Endothelial cell of umbilical vein (primary cell): ENCODE measurements around the gene DHRS2. TPM values are rescaled to one million over a fixed set of nuclear protein-coding genes. Genes with fewer than 3 reads are reported as not detected.
"Not testable (repeated sequence)": the region's sequence is repeated elsewhere in the genome, so short reads cannot be mapped to it uniquely, and the experiment has no call there.

Experiments
- BruUV-seq: library from RNA; stranded (reverse); fragments of 400-500 nt; replicated peaks from 2 replicates; lab custom pipeline; 2021; lab: Mats Ljungman, UMichigan
- CTCF ChIA-PET: fragments of 300-600, 350-600 bp; sonication (Branson Sonifier 250); formaldehyde crosslinking; loops from one replicate; lab custom pipeline; 2021; ENCODE audit warnings: antibody characterized with exemption, inconsistent platforms; lab: Charles Lee
- POLR2A ChIA-PET: fragments of 300-600, 350-600 bp; sonication (Branson Sonifier 250); formaldehyde crosslinking; loops from one replicate; lab custom pipeline; 2021; ENCODE audit warnings: antibody characterized with exemption, inconsistent platforms; lab: Charles Lee
- DNase-seq: peaks from one replicate; pipeline ENCODE4 v3.0.0-alpha.2; 2011; ENCODE audit warnings: low read depth, low spot score
- FAIRE-seq: peaks from 2 replicates; lab custom pipeline; 2011; peaks lifted over from hg19 to GRCh38; lab: Jason Lieb, UNC
- H2AFZ ChIP-seq: 2 replicates; pipeline ENCODE4 v1.6.0; 2012; ENCODE audit warnings: low read depth, low read length, control low read depth, inconsistent platforms
- H3K27ac ChIP-seq: 2 replicates; pipeline ENCODE4 v1.5.1; 2011; ENCODE audit warnings: low read depth, mild to moderate bottlenecking, control low read depth, low read length, moderate library complexity; ENCODE audit not compliant: insufficient read depth
- H3K27me3 ChIP-seq, 2 experiments: 2 replicates each; pipeline versions ENCODE4 v1.6.0 to v1.6.1; 2011; ENCODE audit warnings: low read length in 2 of 2, mixed read lengths in 1 of 2; ENCODE audit not compliant: control insufficient read depth in 2 of 2, insufficient read depth in 2 of 2
- H3K36me3 ChIP-seq, 2 experiments: 2 replicates in 1 of 2; 3 replicates in 1 of 2; pipeline ENCODE4 v1.5.1; 2011; ENCODE audit warnings: low read length in 2 of 2, mild to moderate bottlenecking in 1 of 2, moderate library complexity in 1 of 2; ENCODE audit not compliant: control insufficient read depth in 2 of 2, insufficient read depth in 2 of 2; ENCODE audit errors: extremely low read depth in 1 of 2
- H3K4me1 ChIP-seq: 3 replicates; pipeline ENCODE4 v1.5.1; 2011; ENCODE audit warnings: mild to moderate bottlenecking, low read length; ENCODE audit not compliant: control insufficient read depth, insufficient read depth; ENCODE audit errors: extremely low read depth
- H3K4me2 ChIP-seq: 2 replicates; pipeline ENCODE4 v1.6.1; 2011; ENCODE audit warnings: low read length, control low read depth, mixed read lengths; ENCODE audit not compliant: insufficient read depth
- H3K4me3 ChIP-seq, 3 experiments: fragments of 200-600 bp in 1 of 3; sonication (generic), shearing (Covaris generic) in 1 of 3; replicated peaks in 1 of 3; 2 replicates each; pipeline ENCODE4 v1.5.1; 2011 to 2016; ENCODE audit warnings: control low read depth in 3 of 3, low read length in 3 of 3, mild to moderate bottlenecking in 2 of 3, inconsistent platforms in 1 of 3, low read depth in 1 of 3, moderate library complexity in 1 of 3; ENCODE audit not compliant: insufficient read depth in 1 of 3
- H3K79me2 ChIP-seq: 2 replicates; pipeline ENCODE4 v1.6.0; 2012; ENCODE audit warnings: low read length, inconsistent platforms; ENCODE audit not compliant: control insufficient read depth, insufficient read depth
- H3K9ac ChIP-seq: replicated peaks from 2 replicates; pipeline ENCODE3; 2011; ENCODE audit warnings: low read length, control low read depth; ENCODE audit not compliant: insufficient read depth; ENCODE audit errors: extremely low read depth
- H3K9me1 ChIP-seq: replicated peaks from 3 replicates; pipeline ENCODE4 v1.6.0; 2011; ENCODE audit warnings: mild to moderate bottlenecking, low read length; ENCODE audit not compliant: control insufficient read depth, insufficient read depth; ENCODE audit errors: extremely low read depth
- H3K9me3 ChIP-seq: replicated peaks from 2 replicates; pipeline ENCODE4 v1.5.1; 2012; ENCODE audit warnings: low read length, inconsistent platforms; ENCODE audit not compliant: control insufficient read depth, insufficient read depth
- H4K20me1 ChIP-seq: replicated peaks from 2 replicates; pipeline ENCODE3; 2011; ENCODE audit warnings: mild to moderate bottlenecking, low read length; ENCODE audit not compliant: control insufficient read depth, insufficient read depth; ENCODE audit errors: extremely low read depth
- CTCF ChIP-seq, 2 donors: IDR thresholded peaks; 1 replicate in 1 of 2; 2 replicates in 1 of 2; pipeline ENCODE4 v1.5.1; 2011; ENCODE audit warnings: low read length in 2 of 2, mild to moderate bottlenecking in 2 of 2, moderate library complexity in 2 of 2, control low read depth in 1 of 2, inconsistent platforms in 1 of 2, low read depth in 1 of 2; ENCODE audit not compliant: insufficient read depth in 1 of 2; ENCODE audit errors: extremely low read depth in 1 of 2
- EZH2 ChIP-seq: IDR thresholded peaks from 2 replicates; pipeline ENCODE4 v1.6.1; 2012; ENCODE audit warnings: borderline replicate concordance, low read depth, mild to moderate bottlenecking, moderate library complexity, low read length, inconsistent platforms; ENCODE audit not compliant: severe bottlenecking
- FOS ChIP-seq: IDR thresholded peaks from 2 replicates; pipeline ENCODE4 v1.6.1; 2011; ENCODE audit warnings: mild to moderate bottlenecking, low read length, moderate library complexity, borderline replicate concordance; ENCODE audit not compliant: insufficient read depth
- GATA2 ChIP-seq: IDR thresholded peaks from 2 replicates; pipeline ENCODE4 v1.7.0; 2011; ENCODE audit warnings: low read depth, mild to moderate bottlenecking, moderate library complexity, mixed read lengths, low read length; ENCODE audit not compliant: insufficient read length, insufficient read depth
- JUN ChIP-seq: IDR thresholded peaks from 2 replicates; pipeline ENCODE4 v1.6.1; 2011; ENCODE audit warnings: borderline replicate concordance, low read depth; ENCODE audit not compliant: insufficient read length, insufficient read depth
- MAX ChIP-seq: IDR thresholded peaks from 2 replicates; pipeline ENCODE4 v1.6.1; 2011; ENCODE audit not compliant: insufficient read depth, insufficient read length
- MYC ChIP-seq: IDR thresholded peaks from one replicate; pipeline ENCODE4 v1.6.1; 2011; ENCODE audit warnings: mild to moderate bottlenecking, low read depth, low read length
- POLR2A ChIP-seq: IDR thresholded peaks from 2 replicates; pipeline ENCODE4 v1.6.1; 2012; ENCODE audit warnings: low read depth, mild to moderate bottlenecking, control low read depth, low read length
- POLR2AphosphoS5 ChIP-seq: IDR thresholded peaks from 2 replicates; pipeline ENCODE4 v1.6.1; 2012; ENCODE audit warnings: low read depth, mild to moderate bottlenecking, control low read depth, low read length, moderate library complexity; ENCODE audit not compliant: insufficient read depth
- dilution Hi-C: fragments of 300-500 bp; cut with MboI; formaldehyde crosslinking; loops from one replicate; pipeline ENCODE4 v1.15.0; 2019; ENCODE audit warnings: low sequenced_read_pairs; ENCODE audit not compliant: extremely low pct_ligation_motif_present
- intact Hi-C: fragments of 100-400 bp; cut with micrococcal nuclease; formaldehyde crosslinking; loops from one replicate; pipeline ENCODE4 v1.10.0; 2022
- polyA plus RNA-seq, 4 experiments: library from polyadenylated mRNA; depleted of rRNA in 3 of 4; stranded (reverse) in 3 of 4; unstranded in 1 of 4; fragments of >200 nt; gene quantifications; 2 replicates each; pipeline versions ENCODE4 v1.2.1 to v1.2.3, GENCODE V29; 2011 to 2012; ENCODE audit warnings: missing spikeins in 1 of 4
- total RNA-seq: library from RNA; stranded (reverse); gene quantifications from 2 replicates; pipeline ENCODE4 v1.2.3, GENCODE V29; 2021

DHRS2 gene
- total and polyA plus RNA-seq, 2 donors (not counting 3 experiments of a cell fraction or from before 2014, with no cell fraction given) = 0.10 TPM; not detected in 1

GRCh38 chr14:23681337-23681736 is 45.2 kb downstream of the DHRS2 start:
- H4K20me1 ChIP-seq = no peaks in the 10 kb centered on the region
- no peak overlapping the region for H3K27ac ChIP-seq
- no peaks in the 10 kb centered on the region for H3K9me3 ChIP-seq
- H3K4me1 ChIP-seq = no peaks in the 10 kb centered on the region
- no peaks in the 10 kb centered on the region for H3K36me3 ChIP-seq
- H3K79me2 ChIP-seq = no peaks in the 10 kb centered on the region
- H3K9ac ChIP-seq = no peak overlapping the region
- H2AFZ ChIP-seq = no peak overlapping the region
- dilution Hi-C loops (no loop called here), intact Hi-C loops (no loop called here)
- no peak for FAIRE-seq
- H3K9me1 ChIP-seq = no peaks in the 10 kb centered on the region
- ChIA-PET CTCF (interaction anchor here (1.0 to 1.2 kb wide), 3 partner anchors 13 to 49 kb away, joined by 3 to 4 read pairs (median 4); no protein-coding TSS in a partner anchor), POLR2A (no interaction called here)
- BruUV-seq = no TSS peak
- peaks cover 0 to 3% of the 10 kb centered on the region in 2 experiments for H3K27me3 ChIP-seq
- H3K4me2 ChIP-seq = no peak overlapping the region
- TF ChIP-seq EZH2 = no peak
- no peak for TF ChIP-seq CTCF (IDR thresholded peaks at IDR 0.05; ENCODE audit: extremely low read depth in 1 of 2, insufficient read depth in 1 of 2, low read depth in 1 of 2, low read length in 2 of 2)
- TF ChIP-seq MYC = no peak
- no peak for TF ChIP-seq POLR2A
- no peak for TF ChIP-seq MAX
- TF ChIP-seq GATA2 = no peak
- TF ChIP-seq POLR2AphosphoS5 = no peak
- no peak for TF ChIP-seq JUN
- TF ChIP-seq FOS = no peak
- no peak overlapping the region for H3K4me3 ChIP-seq
- no peak for DNase-seq

DNA sequence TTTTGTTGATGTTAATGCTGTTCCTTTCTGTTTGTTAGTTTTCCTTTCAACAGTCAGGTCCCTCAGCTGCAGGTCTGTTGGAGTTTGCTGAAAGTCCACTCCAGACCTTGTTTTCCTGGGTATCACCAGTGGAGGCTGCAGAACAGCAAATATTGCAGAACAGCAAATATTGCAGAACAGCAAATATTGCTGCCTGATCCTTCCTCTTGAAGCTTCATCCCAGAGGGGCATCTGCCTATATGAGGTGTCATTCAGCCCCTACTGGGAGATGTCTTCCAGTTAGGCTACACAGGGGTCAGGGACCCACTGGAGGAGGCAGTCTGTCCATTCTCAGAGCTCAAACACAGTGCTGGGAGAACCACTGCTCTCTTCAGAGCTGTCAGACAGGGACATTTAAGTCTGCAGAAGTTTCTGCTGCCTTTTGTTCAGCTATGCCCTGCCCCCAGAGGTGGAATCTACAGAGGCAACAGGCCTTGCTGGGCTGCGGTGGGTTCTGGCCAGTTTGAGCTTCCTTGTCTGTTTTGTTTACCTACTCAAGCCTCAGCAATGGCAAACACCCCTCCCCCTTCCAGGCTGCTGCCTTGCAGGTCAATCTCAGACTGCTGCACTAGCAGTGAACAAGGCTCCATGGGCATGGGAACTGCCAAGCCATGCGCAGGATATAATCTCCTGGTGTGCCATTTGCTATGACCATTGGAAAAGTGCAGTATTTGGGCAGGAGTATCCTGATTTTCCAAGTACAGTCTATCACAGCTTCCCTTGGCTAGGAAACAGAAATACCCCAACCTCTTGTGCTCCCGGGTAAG is 53.7 kb downstream of the DHRS2 start:
- BruUV-seq, H3K4me3 ChIP-seq, dilution Hi-C loops, POLR2A ChIA-PET, H3K4me2 ChIP-seq, H4K20me1 ChIP-seq, FAIRE-seq, CTCF ChIA-PET, DNase-seq, H3K79me2 ChIP-seq, H3K9ac ChIP-seq, H3K36me3 ChIP-seq, H3K27ac ChIP-seq, H3K4me1 ChIP-seq, H3K9me1 ChIP-seq, H3K9me3 ChIP-seq, intact Hi-C loops, H2AFZ ChIP-seq: not testable (repeated sequence)
- H3K27me3 ChIP-seq = peaks cover 7 to 11% of the 10 kb centered on the region in 2 experiments
